Neural cell (in vitro differentiated cells): Measurements from ENCODE around the gene SLC4A2.

Experiments
- CTCF ChIP-seq: fragments of 450-650 bp; IDR thresholded peaks from 2 replicates; pipeline ENCODE4 v1.5.1; 2014; ENCODE audit warnings: antibody characterized with exemption, mild to moderate bottlenecking, moderate library complexity; ENCODE audit not compliant: poor library complexity, severe bottlenecking
- EZH2 ChIP-seq: fragments of 200-600, 300-800 bp; shearing (Covaris generic), sonication (generic); IDR thresholded peaks from 2 replicates; pipeline ENCODE4 v1.6.1; 2014; ENCODE audit warnings: antibody characterized with exemption, low read length, borderline replicate concordance, mild to moderate bottlenecking; ENCODE audit not compliant: insufficient read depth, poor library complexity, severe bottlenecking
- MXI1 ChIP-seq: fragments of 450-650 bp; conservative IDR thresholded peaks from 2 replicates; pipeline ENCODE4 v1.6.1; 2014; ENCODE audit warnings: antibody characterized with exemption, mild to moderate bottlenecking; ENCODE audit not compliant: poor library complexity, severe bottlenecking
- POLR2AphosphoS5 ChIP-seq: IDR thresholded peaks from 2 replicates; pipeline ENCODE4 v1.6.1; 2012
- RAD21 ChIP-seq: fragments of 450-650 bp; conservative IDR thresholded peaks from 2 replicates; pipeline ENCODE4 v1.6.1; 2014; ENCODE audit warnings: antibody characterized with exemption, mild to moderate bottlenecking, moderate library complexity
- REST ChIP-seq: IDR thresholded peaks from 2 replicates; pipeline ENCODE4 v1.6.1; 2012; ENCODE audit warnings: borderline replicate concordance

GRCh38 chr7:151053096-151053495 lies 6.3 kb upstream of the SLC4A2 start:
- TF ChIP-seq CTCF (no peak), EZH2 (no peak), POLR2AphosphoS5 (no peak), REST (no peak), RAD21 (no peak), MXI1 (no peak)
